Measurements from ENCODE around the gene ARHGEF18.

DNA sequence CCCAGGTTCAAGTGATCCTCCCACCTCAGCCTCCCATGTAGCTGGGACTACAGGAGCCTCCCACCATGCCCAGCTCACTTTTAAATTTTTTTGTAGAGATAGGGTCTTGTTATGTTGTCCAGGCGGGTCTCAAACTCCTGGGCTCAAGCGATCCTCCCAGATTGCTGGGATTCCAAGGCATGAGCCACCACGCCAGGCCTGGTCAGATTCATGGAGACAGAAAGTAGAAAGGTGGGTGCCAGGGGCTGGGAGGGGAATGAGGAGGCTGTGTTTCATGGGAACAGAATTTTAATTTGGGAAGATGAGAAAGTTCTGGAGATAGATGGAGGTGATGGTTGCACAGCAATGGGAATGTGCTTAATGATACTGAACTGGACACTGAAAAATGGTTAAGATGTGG lies 22.3 kb downstream of the ARHGEF18 start:
- TF ChIP-seq, protein P1, sequence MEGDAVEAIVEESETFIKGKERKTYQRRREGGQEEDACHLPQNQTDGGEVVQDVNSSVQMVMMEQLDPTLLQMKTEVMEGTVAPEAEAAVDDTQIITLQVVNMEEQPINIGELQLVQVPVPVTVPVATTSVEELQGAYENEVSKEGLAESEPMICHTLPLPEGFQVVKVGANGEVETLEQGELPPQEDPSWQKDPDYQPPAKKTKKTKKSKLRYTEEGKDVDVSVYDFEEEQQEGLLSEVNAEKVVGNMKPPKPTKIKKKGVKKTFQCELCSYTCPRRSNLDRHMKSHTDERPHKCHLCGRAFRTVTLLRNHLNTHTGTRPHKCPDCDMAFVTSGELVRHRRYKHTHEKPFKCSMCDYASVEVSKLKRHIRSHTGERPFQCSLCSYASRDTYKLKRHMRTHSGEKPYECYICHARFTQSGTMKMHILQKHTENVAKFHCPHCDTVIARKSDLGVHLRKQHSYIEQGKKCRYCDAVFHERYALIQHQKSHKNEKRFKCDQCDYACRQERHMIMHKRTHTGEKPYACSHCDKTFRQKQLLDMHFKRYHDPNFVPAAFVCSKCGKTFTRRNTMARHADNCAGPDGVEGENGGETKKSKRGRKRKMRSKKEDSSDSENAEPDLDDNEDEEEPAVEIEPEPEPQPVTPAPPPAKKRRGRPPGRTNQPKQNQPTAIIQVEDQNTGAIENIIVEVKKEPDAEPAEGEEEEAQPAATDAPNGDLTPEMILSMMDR (IDR thresholded peaks at IDR 0.05; ENCODE audit: borderline replicate concordance, extremely low read depth, low read length, poor library complexity, severe bottlenecking), result no peak
- TF ChIP-seq EZH2 (IDR thresholded peaks at IDR 0.05; ENCODE audit: borderline replicate concordance, low read depth, low read length, severe bottlenecking), result no peak

Measured in DND-41 (cell line).